AG10803 (cell line): ENCODE results near the gene PTPN13.

Experiments
- DNase-seq: peaks from one replicate; pipeline ENCODE4 v3.0.0; 2010; ENCODE audit warnings: low read depth
- H3K4me3 ChIP-seq: 2 replicates; pipeline ENCODE4 v1.5.1; 2011; ENCODE audit warnings: mild to moderate bottlenecking, low read length, control low read depth
- TF ChIP-seq, protein P1 (sequence below): conservative IDR thresholded peaks from 2 replicates; pipeline ENCODE4 v1.5.1; 2011; ENCODE audit warnings: mild to moderate bottlenecking, low read length, control low read depth, inconsistent platforms

Gene PTPN13

DNA sequence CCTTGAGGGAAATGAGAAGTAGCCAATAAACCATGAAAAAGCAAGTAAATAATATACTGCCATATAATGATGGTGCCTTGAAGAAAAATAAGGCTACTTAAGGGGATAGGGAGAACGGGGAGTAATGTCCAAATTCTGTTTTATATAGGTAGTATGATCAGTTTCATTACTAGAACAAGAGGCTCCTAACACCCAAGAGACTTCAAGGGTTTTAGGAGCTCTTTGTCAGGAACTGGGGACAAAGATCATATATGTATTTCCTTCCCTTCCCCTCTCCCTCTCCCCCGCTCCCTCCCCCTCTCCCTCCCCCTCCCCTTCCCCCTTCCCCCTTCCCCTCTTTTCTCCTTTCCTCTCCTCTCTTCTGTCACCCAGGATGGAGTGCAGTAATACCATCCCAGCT is 127.3 kb downstream of the PTPN13 start:
- no peak for DNase-seq
- TF ChIP-seq, protein P1, sequence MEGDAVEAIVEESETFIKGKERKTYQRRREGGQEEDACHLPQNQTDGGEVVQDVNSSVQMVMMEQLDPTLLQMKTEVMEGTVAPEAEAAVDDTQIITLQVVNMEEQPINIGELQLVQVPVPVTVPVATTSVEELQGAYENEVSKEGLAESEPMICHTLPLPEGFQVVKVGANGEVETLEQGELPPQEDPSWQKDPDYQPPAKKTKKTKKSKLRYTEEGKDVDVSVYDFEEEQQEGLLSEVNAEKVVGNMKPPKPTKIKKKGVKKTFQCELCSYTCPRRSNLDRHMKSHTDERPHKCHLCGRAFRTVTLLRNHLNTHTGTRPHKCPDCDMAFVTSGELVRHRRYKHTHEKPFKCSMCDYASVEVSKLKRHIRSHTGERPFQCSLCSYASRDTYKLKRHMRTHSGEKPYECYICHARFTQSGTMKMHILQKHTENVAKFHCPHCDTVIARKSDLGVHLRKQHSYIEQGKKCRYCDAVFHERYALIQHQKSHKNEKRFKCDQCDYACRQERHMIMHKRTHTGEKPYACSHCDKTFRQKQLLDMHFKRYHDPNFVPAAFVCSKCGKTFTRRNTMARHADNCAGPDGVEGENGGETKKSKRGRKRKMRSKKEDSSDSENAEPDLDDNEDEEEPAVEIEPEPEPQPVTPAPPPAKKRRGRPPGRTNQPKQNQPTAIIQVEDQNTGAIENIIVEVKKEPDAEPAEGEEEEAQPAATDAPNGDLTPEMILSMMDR = no peak
- H3K4me3 ChIP-seq = no peak overlapping the region

DNA sequence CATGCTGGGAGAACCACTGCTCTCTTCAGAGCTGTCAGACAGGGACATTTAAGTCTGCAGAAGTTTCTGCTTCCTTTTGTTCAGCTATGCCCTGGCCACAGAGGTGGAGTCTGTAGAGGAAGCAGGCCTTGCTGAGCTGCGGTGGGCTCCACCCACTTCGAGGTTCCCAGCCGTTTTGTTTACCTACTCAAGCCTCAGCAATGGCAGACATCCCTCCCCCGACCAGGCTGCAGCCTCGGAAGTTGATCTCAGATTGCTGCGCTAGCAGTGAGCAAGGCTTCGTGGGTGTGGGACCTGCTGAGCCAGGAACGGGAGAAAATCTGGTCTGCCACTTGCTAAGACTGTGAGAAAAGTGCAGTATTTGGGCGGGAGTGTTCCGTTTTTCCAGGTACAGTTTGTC is 136.2 kb downstream of the PTPN13 start:
- TF ChIP-seq, protein P1 = no peak
- no peak overlapping the region for H3K4me3 ChIP-seq
- DNase-seq = no peak

DNA sequence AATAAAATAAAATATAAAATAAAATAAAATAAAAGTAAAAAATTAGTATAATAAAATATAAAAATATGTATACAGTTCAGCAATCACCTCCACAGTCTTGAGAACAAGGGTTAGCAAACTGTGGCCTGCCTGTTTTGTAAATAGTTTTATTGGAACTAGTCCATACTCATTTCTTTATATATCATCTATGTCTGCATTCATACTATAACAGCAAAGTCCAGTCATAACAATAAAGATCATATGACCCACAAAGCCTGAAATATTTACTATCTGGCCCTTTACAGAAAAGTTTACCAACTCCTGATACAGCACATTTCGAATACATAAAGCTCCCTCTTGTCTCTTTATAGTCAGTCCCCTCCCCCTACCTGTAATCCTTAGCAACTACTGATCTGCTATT is 143.1 kb downstream of the PTPN13 start:
- no peak for DNase-seq
- H3K4me3 ChIP-seq = no peak overlapping the region
- TF ChIP-seq, protein P1 = no peak

DNA sequence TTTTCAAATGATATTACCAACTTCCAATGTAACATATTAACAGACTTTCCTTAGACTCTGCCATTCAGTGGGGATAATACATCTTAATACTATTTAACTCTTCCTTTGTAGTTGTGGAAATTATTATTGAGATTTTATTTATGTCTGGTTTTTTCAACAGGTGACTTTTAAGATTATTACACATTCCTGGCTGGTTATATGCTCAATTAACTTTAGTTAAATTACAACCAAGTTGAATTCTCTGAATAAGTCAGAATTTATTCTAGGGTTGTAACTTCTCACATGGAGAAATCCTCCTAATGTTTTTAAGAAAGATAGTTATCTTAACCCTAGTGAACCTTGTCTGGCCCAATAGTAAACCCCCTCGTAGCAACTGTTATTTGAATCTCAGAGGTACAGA is 147.7 kb downstream of the PTPN13 start:
- no peak for DNase-seq
- TF ChIP-seq, protein P1 = no peak
- H3K4me3 ChIP-seq = no peak overlapping the region

DNA sequence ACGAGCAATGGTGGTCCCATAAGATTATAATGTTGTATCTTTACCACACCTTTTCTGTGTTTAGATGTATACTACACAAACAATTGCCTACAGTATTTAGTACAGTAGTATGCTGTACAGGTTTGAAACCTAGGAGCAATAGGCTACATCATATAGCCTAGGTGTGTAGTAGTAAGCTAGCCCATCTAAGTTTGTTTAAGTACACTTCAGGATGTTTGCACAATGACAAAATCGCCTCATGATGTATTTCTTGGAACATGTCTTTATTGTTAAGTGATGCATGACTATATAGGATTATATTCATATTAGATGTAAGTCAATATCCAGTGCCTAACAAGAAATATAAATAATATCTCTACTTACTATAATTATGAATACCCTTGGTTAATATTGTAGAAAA is 150.5 kb downstream of the PTPN13 start:
- no peak overlapping the region for H3K4me3 ChIP-seq
- no peak for DNase-seq
- TF ChIP-seq, protein P1 = no peak

DNA sequence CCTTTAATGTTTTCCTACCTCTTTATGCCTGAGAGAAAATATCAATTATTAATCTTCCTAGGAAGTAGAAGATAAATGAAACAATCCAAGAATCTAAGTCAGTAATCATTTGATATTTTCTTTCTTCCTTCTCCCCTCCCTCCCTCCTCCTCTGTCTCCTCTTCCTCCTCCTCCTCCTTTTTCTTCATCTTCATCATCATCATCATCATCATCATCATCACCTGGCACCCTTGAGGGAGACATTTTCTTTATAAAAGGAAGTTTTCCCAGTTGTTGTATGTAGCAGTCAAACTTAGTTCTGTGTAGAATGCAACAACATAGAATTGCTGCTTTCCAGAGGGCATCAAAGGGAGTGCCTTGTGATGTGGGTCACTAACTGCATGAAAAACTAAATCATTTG is 155.0 kb downstream of the PTPN13 start:
- no peak for DNase-seq
- H3K4me3 ChIP-seq = no peak overlapping the region
- TF ChIP-seq, protein P1 = no peak

DNA sequence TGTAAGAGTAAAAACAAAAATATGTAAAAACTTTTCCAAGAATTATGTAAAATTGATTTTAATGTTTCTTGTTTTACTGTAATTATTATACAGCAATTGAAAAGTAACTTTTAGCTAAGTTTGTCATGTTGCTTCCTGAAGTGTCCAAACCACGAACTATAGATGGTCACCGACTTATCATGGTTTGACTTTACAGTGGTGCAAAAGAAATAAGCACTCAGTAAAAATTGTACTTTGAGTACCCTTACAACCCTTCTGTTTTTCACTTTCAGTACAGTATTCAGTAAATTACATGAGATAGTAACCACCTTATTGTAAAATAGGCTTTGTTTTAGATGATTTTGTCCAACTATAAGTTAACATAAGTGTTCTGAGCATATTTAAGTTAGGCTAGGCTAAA is 161.3 kb downstream of the PTPN13 start:
- H3K4me3 ChIP-seq = no peak overlapping the region
- DNase-seq = no peak
- TF ChIP-seq, protein P1 = no peak
